CD4-positive, alpha-beta T cell (primary cell): ENCODE data around the gene GAGE12C. TPM values are rescaled to one million over a fixed set of nuclear protein-coding genes. Genes with fewer than 3 reads are reported as not detected.
A peak's percentile ranks its signal among the peaks of the same experiment; 100 is the strongest.
"Not testable (repeated sequence)": the region's sequence is repeated elsewhere in the genome, so short reads cannot be mapped to it uniquely, and the experiment has no call there.

Source experiments
- ATAC-seq: fragments of 200-7000 bp; cut with Tn5 transposase; one replicate; pipeline ENCODE4 v1.10.0; 2022; ENCODE audit warnings: mild to moderate bottlenecking; ENCODE audit not compliant: poor library complexity
- CTCF ChIA-PET: fragments of 350-600 bp; sonication (Branson Sonifier 250); formaldehyde crosslinking; loops from one replicate; lab custom pipeline; 2021; ENCODE audit warnings: antibody characterized with exemption, inconsistent platforms; lab: Charles Lee
- POLR2A ChIA-PET: fragments of 350-600 bp; sonication (Branson Sonifier 250); formaldehyde crosslinking; loops from one replicate; lab custom pipeline; 2021; ENCODE audit warnings: antibody characterized with exemption, inconsistent platforms; lab: Charles Lee
- DNase-seq, 14 experiments: peaks; one replicate each; pipeline ENCODE4 v3.0.0-alpha.2; 2013 to 2020; ENCODE audit warnings: mixed read lengths in 2 of 14
- H3K27ac ChIP-seq, 2 donors: one replicate each; pipeline versions ENCODE4 v1.5.1 to v1.7.0; 2013; ENCODE audit warnings: low read length in 2 of 2, low read depth in 1 of 2, mild to moderate bottlenecking in 1 of 2
- H3K27me3 ChIP-seq, 2 experiments: 1 replicate in 1 of 2; 2 replicates in 1 of 2; pipeline versions ENCODE4 v1.6.1 to v1.7.0; 2013; ENCODE audit warnings: low read length in 2 of 2, control low read depth in 1 of 2, mild to moderate bottlenecking in 1 of 2, moderate library complexity in 1 of 2; ENCODE audit not compliant: insufficient read depth in 2 of 2, control insufficient read depth in 1 of 2
- H3K36me3 ChIP-seq: one replicate; pipeline ENCODE4 v1.6.1; 2013; ENCODE audit warnings: low read length, control low read depth; ENCODE audit not compliant: insufficient read depth
- H3K4me1 ChIP-seq: one replicate; pipeline ENCODE4 v1.6.1; 2013; ENCODE audit warnings: low read length, control low read depth; ENCODE audit not compliant: insufficient read depth
- H3K4me3 ChIP-seq: one replicate; pipeline ENCODE4 v1.5.1; 2013; ENCODE audit warnings: mild to moderate bottlenecking, low read length, moderate library complexity
- H3K9me3 ChIP-seq, 2 experiments: 1 replicate in 1 of 2; 2 replicates in 1 of 2; pipeline versions ENCODE4 v1.6.1 to v1.7.0; 2013; ENCODE audit warnings: low read length in 2 of 2, mild to moderate bottlenecking in 2 of 2, control low read depth in 1 of 2, moderate library complexity in 1 of 2; ENCODE audit not compliant: control insufficient read depth in 1 of 2, insufficient read depth in 1 of 2
- H3K27ac Mint-ChIP-seq: one replicate; pipeline ENCODE4 v1.8.0; 2020; ENCODE audit warnings: mixed read lengths
- H3K27me3 Mint-ChIP-seq: one replicate; pipeline ENCODE4 v1.8.0; 2021; ENCODE audit warnings: mixed read lengths
- H3K36me3 Mint-ChIP-seq: one replicate; pipeline ENCODE4 v1.8.0; 2021; ENCODE audit warnings: low read depth, mixed read lengths
- H3K4me1 Mint-ChIP-seq: one replicate; pipeline ENCODE4 v1.8.0; 2021; ENCODE audit warnings: low read depth, mixed read lengths
- H3K4me3 Mint-ChIP-seq: one replicate; pipeline ENCODE4 v1.8.0; 2020; ENCODE audit warnings: mild to moderate bottlenecking, mixed read lengths
- H3K9me3 Mint-ChIP-seq: one replicate; pipeline ENCODE4 v1.8.0; 2020; ENCODE audit warnings: mixed read lengths
- intact Hi-C, 2 experiments: fragments of 100-400 bp; cut with DNase I in 1 of 2; cut with micrococcal nuclease in 1 of 2; formaldehyde crosslinking; loops; one replicate each; pipeline versions ENCODE4 v1.15.1 to v1.9.0; 2023 to 2025; cut with DNase I, micrococcal nuclease
- polyA plus RNA-seq, 2 donors: library from polyadenylated mRNA; unstranded; fragments of 120-200 nt; gene quantifications; one replicate each; pipeline ENCODE4 v1.2.1, GENCODE V29; 2013
- total RNA-seq, 174 experiments: library from RNA in 2 of 174; stranded (reverse) in 2 of 174; gene quantifications; one replicate each; pipeline ENCODE4 v1.2.3 and lab custom pipeline; 2021 to 2026

GAGE12C gene, protein sequence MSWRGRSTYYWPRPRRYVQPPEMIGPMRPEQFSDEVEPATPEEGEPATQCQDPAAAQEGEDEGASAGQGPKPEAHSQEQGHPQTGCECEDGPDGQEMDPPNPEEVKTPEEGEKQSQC
- not detected for total RNA-seq
- not detected for polyA plus RNA-seq (2013, experiment 1 of 2)
- not detected for polyA plus RNA-seq (2013, experiment 2 of 2)
- total RNA-seq (lab: John Stamatoyannopoulos, UW), result 0 reads per million in 172 experiments

GRCh38 chrX:49531877-49532276 is at the start of gene GAGE12C:
Gene GAGE12C, plus strand, starts transcription at chrX:49532177. Its CDS starts 1,155 bp downstream, at chrX:49533332.
- H3K27me3 Mint-ChIP-seq, POLR2A ChIA-PET, H3K4me3 ChIP-seq, H3K27ac ChIP-seq, ATAC-seq, H3K4me3 Mint-ChIP-seq, H3K36me3 ChIP-seq, H3K4me1 ChIP-seq, H3K27me3 ChIP-seq, DNase-seq, H3K9me3 ChIP-seq, intact Hi-C loops, H3K36me3 Mint-ChIP-seq, H3K9me3 Mint-ChIP-seq, H3K27ac Mint-ChIP-seq, H3K4me1 Mint-ChIP-seq, CTCF ChIA-PET: not testable (repeated sequence)

DNA sequence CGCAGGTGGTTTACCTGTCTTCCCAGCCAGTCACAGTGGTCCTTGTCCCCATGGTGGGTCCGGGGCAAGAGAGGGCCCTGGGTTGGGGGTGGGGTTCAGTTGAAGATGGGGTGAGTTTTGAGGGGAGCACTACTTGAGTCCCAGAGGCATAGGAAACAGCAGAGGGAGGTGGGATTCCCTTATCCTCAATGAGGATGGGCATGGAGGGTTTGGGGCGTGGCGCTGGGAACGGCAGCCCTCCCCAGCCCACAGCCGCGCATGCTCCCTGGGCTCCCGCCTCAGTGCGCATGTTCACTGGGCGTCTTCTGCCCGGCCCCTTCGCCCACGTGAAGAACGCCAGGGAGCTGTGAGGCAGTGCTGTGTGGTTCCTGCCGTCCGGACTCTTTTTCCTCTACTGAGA is 9.5 kb downstream of the GAGE12C start, which contains the start of gene GAGE12D:
GAGE12D (plus strand) TSS at position 301 of the 400 bp plus-strand sequence. CDS start 1,155 bp downstream, outside the sequence.
- H3K36me3 ChIP-seq, H3K9me3 ChIP-seq, H3K4me1 Mint-ChIP-seq, H3K27ac ChIP-seq, POLR2A ChIA-PET, ATAC-seq, H3K4me3 Mint-ChIP-seq, H3K36me3 Mint-ChIP-seq, H3K27ac Mint-ChIP-seq, H3K27me3 ChIP-seq, H3K27me3 Mint-ChIP-seq, intact Hi-C loops, CTCF ChIA-PET, H3K4me1 ChIP-seq, DNase-seq, H3K4me3 ChIP-seq, H3K9me3 Mint-ChIP-seq: not testable (repeated sequence)

- H3K27ac ChIP-seq, H3K27me3 Mint-ChIP-seq, H3K27me3 ChIP-seq, H3K4me1 ChIP-seq, ATAC-seq, H3K27ac Mint-ChIP-seq, H3K36me3 ChIP-seq, CTCF ChIA-PET, H3K4me3 Mint-ChIP-seq, intact Hi-C loops, POLR2A ChIA-PET, H3K9me3 Mint-ChIP-seq, H3K4me3 ChIP-seq, H3K4me1 Mint-ChIP-seq, DNase-seq, H3K9me3 ChIP-seq, H3K36me3 Mint-ChIP-seq: not testable (repeated sequence)
Observed at GRCh38 chrX:49550989-49551388, 19.0 kb downstream of the GAGE12C start, which contains the start of gene GAGE12E. Gene GAGE12E, plus strand, starts transcription at chrX:49551289. Its CDS starts 1,155 bp downstream, at chrX:49552444.

DNA sequence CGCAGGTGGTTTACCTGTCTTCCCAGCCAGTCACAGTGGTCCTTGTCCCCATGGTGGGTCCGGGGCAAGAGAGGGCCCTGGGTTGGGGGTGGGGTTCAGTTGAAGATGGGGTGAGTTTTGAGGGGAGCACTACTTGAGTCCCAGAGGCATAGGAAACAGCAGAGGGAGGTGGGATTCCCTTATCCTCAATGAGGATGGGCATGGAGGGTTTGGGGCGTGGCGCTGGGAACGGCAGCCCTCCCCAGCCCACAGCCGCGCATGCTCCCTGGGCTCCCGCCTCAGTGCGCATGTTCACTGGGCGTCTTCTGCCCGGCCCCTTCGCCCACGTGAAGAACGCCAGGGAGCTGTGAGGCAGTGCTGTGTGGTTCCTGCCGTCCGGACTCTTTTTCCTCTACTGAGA is 28.6 kb downstream of the GAGE12C start, which contains the start of gene GAGE12F:
GAGE12F (plus strand) TSS at position 301 of the 400 bp plus-strand sequence. CDS start 1,155 bp downstream, outside the sequence.
- ATAC-seq, intact Hi-C loops, DNase-seq, H3K27me3 Mint-ChIP-seq, CTCF ChIA-PET, H3K4me3 Mint-ChIP-seq, H3K36me3 ChIP-seq, H3K27me3 ChIP-seq, H3K27ac Mint-ChIP-seq, H3K9me3 ChIP-seq, H3K27ac ChIP-seq, H3K4me1 Mint-ChIP-seq, H3K36me3 Mint-ChIP-seq, H3K4me1 ChIP-seq, POLR2A ChIA-PET, H3K9me3 Mint-ChIP-seq, H3K4me3 ChIP-seq: not testable (repeated sequence)

- H3K27ac Mint-ChIP-seq, POLR2A ChIA-PET, H3K4me1 Mint-ChIP-seq, H3K9me3 Mint-ChIP-seq, intact Hi-C loops, ATAC-seq, H3K4me1 ChIP-seq, H3K27ac ChIP-seq, H3K27me3 Mint-ChIP-seq, H3K27me3 ChIP-seq, H3K4me3 ChIP-seq, H3K36me3 Mint-ChIP-seq, H3K9me3 ChIP-seq, CTCF ChIA-PET, H3K36me3 ChIP-seq, H3K4me3 Mint-ChIP-seq: not testable (repeated sequence)
- peak in 1 of 14 experiments; percentile 1 for DNase-seq
Observed at GRCh38 chrX:49568728-49569127, 36.8 kb downstream of the GAGE12C start.

DNA sequence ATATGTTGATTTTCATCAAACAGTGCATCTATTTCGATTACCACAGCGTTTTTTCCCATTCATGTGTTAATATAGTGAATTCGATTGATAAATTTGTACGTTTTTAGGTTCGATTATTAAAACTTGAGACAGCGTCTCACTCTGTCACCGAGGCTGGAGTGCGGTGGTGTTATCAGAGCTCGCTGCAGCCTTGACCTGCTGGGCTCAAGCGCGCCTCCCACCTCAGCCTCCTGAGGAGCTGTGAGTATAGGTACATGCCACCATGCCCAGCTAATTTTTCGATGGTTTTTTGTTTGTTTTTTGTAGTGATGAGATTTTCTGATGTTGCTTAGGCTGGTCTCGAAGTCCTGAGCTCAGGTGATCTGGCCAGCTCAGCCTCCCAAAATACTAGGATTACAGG is 37.2 kb downstream of the GAGE12C start:
- CTCF ChIA-PET, H3K9me3 Mint-ChIP-seq, H3K36me3 ChIP-seq, H3K4me3 ChIP-seq, POLR2A ChIA-PET, intact Hi-C loops, H3K27ac ChIP-seq, ATAC-seq, H3K4me1 Mint-ChIP-seq, H3K9me3 ChIP-seq, DNase-seq, H3K4me3 Mint-ChIP-seq, H3K36me3 Mint-ChIP-seq, H3K4me1 ChIP-seq, H3K27me3 ChIP-seq, H3K27me3 Mint-ChIP-seq, H3K27ac Mint-ChIP-seq: not testable (repeated sequence)

DNA sequence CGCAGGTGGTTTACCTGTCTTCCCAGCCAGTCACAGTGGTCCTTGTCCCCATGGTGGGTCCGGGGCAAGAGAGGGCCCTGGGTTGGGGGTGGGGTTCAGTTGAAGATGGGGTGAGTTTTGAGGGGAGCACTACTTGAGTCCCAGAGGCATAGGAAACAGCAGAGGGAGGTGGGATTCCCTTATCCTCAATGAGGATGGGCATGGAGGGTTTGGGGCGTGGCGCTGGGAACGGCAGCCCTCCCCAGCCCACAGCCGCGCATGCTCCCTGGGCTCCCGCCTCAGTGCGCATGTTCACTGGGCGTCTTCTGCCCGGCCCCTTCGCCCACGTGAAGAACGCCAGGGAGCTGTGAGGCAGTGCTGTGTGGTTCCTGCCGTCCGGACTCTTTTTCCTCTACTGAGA is 38.1 kb downstream of the GAGE12C start, which contains the start of gene GAGE12G:
GAGE12G (plus strand) TSS at position 301 of the 400 bp plus-strand sequence. CDS start 1,155 bp downstream, outside the sequence.
- H3K36me3 ChIP-seq, H3K27ac Mint-ChIP-seq, H3K4me1 Mint-ChIP-seq, H3K36me3 Mint-ChIP-seq, H3K9me3 ChIP-seq, H3K27me3 ChIP-seq, H3K27ac ChIP-seq, CTCF ChIA-PET, intact Hi-C loops, DNase-seq, H3K4me3 Mint-ChIP-seq, H3K9me3 Mint-ChIP-seq, H3K4me1 ChIP-seq, H3K4me3 ChIP-seq, ATAC-seq, POLR2A ChIA-PET, H3K27me3 Mint-ChIP-seq: not testable (repeated sequence)
